Heart left ventricle (tissue), 13 donors: ENCODE data around the gene GNB1L.

ENCODE experiments used
- CTCF ChIP-seq, 12 donors: fragments of 200-600 bp; sonication (generic) in 4 of 12; IDR thresholded peaks; one replicate each; pipeline versions ENCODE4 v1.5.0 to v1.8.0; 2018 to 2022; ENCODE audit warnings: antibody characterized with exemption in 12 of 12, mild to moderate bottlenecking in 5 of 12
- POLR2A ChIP-seq, 2 donors: fragments of 450-650 bp; IDR thresholded peaks; one replicate each; pipeline ENCODE4 v1.6.1; 2017; ENCODE audit warnings: antibody characterized with exemption in 2 of 2, mild to moderate bottlenecking in 2 of 2, moderate library complexity in 2 of 2
- donor health status: ischemic (EF 13 %, LVEDD 7.1; RV severe dilation, severe dysfunction).
- donor health status: DM: no; HTN: yes; CAD: no.
- donor health status: DM: no; HTN: no; CAD: no.
- donor health status: ischemic (EF 25% LVEDD 6.9; RV normal size, moderate dysfunction).
- donor health status: ischemic (EF 25% LVEDD 5.7; RV mildly dilated, moderate dysfunction).
- donor health status: ischemic (EF 35%, LVEDD 5.7; RV mildly dilated, moderate dysfunction).
- donor health status: nonischemic (EF 11% LVEDD 7.7; RV severe dilation, severe dysfunction).
- donor health status: DM: yes; HTN: yes; CAD: no.
- donor health status: PGD.
- donor health status: ischemic (EF 29% LVEDD 5.4; RV normal size, mild dysfunction).
- donor health status: nonischemic (EF 23%, LVEDD 6.1; RV moderate dilation, normal function).

GRCh38 chr22:19837915-19838314, 16.8 kb downstream of the GNB1L start:
- TF ChIP-seq POLR2A (IDR thresholded peaks at IDR 0.05) (no peak), CTCF (IDR thresholded peaks at IDR 0.05) (no peak)
